Right lobe of liver (tissue), 6 donors: ENCODE measurements around the gene KATNAL1. TPM values are rescaled to one million over a fixed set of nuclear protein-coding genes. Genes with fewer than 3 reads are reported as not detected.

Experiments
- ATAC-seq, 4 donors: fragments of 200-7000 bp; cut with Tn5 transposase; one replicate each; pipeline ENCODE4 v1.9.1; 2020; ENCODE audit warnings: mild to moderate bottlenecking in 4 of 4, moderate library complexity in 4 of 4
- DNase-seq, 3 donors: peaks; one replicate each; pipeline ENCODE4 v3.0.0-alpha.2; 2020
- H3K27ac ChIP-seq, 3 donors: fragments of 200-600 bp; one replicate each; pipeline ENCODE4 v1.8.0; 2022
- H3K27me3 ChIP-seq, 2 donors: fragments of 200-600 bp; one replicate each; pipeline ENCODE4 v1.8.0; 2022
- H3K36me3 ChIP-seq, 4 donors: fragments of 200-600 bp; sonication (generic) in 1 of 4; one replicate each; pipeline versions ENCODE4 v1.5.1 to v1.8.0; 2017 to 2022; ENCODE audit warnings: control low read depth in 1 of 4
- H3K4me1 ChIP-seq, 4 donors: fragments of 200-600 bp; sonication (generic) in 1 of 4; one replicate each; pipeline versions ENCODE4 v1.5.1 to v1.8.0; 2017 to 2022; ENCODE audit warnings: control low read depth in 1 of 4
- H3K4me3 ChIP-seq, 3 donors: fragments of 200-600 bp; one replicate each; pipeline ENCODE4 v1.8.0; 2022
- H3K9me3 ChIP-seq, 4 donors: fragments of 200-600 bp; sonication (generic) in 1 of 4; one replicate each; pipeline versions ENCODE4 v1.5.1 to v1.8.0; 2017 to 2022; ENCODE audit warnings: control low read depth in 1 of 4
- CTCF ChIP-seq, 4 donors: fragments of 200-600 bp in 3 of 4; fragments of 450-650 bp in 1 of 4; IDR thresholded peaks; one replicate each; pipeline versions ENCODE4 v1.5.1 to v1.8.0; 2016 to 2022; ENCODE audit warnings: antibody characterized with exemption in 4 of 4, mild to moderate bottlenecking in 2 of 4
- POLR2A ChIP-seq: fragments of 450-650 bp; IDR thresholded peaks from one replicate; pipeline ENCODE4 v1.6.1; 2017; ENCODE audit warnings: antibody characterized with exemption, mild to moderate bottlenecking
- WGBS: methylation state at CpG from one replicate; pipeline ENCODE4 v1.1.6; 2018; ENCODE audit warnings: low coverage, low lambda C conversion rate; ENCODE audit not compliant: insufficient coverage; ENCODE audit errors: missing lambda C conversion rate; 5-methylcytosine and 5-hydroxymethylcytosine counted together
- intact Hi-C, 2 donors: fragments of 100-400 bp; cut with DNase I; formaldehyde crosslinking; loops; one replicate each; pipeline versions ENCODE4 v1.11.2 to v1.14.1; 2022
- total RNA-seq, 6 experiments: library from RNA; depleted of rRNA in 2 of 6; stranded (reverse); fragments of >200 nt in 2 of 6; fragmentation: NEBNext Ultra II Directional in 3 of 6; extraction: Animal tissue kit (Norgen Biotek cat#: 25700) in 3 of 6; gene quantifications; one replicate each; pipeline versions ENCODE4 v1.1.0 to v1.2.4, GENCODE V29; 2016 to 2023
- donor health status: DM: no; HTN: yes; CAD: no.
- donor health status: DM: no; HTN: no; CAD: no.
- donor health status: DM: no; HTN: no; CAD: no.
- donor health status: DM: no; HTN: yes; CAD: no.
- donor health status: DM: no; HTN: yes; CAD: no.

KATNAL1 gene
- total RNA-seq, 6 experiments from 2014 or later, result 6.3 to 10.0 (median 9.3) TPM

- WGBS, result 100% methylated on average over 1 of the region's 1 CpG
- intact Hi-C loops, result no loop called here
These were observed 1.8 kb downstream of the KATNAL1 start for GRCh38 chr13:30305456-30305970.

GRCh38 chr13:30303269-30303668 is 4.1 kb downstream of the KATNAL1 start:
- no peaks in the 10 kb centered on the region for H3K27me3 ChIP-seq
- H3K9me3 ChIP-seq, result no peaks in the 10 kb centered on the region
- H3K36me3 ChIP-seq, result no peaks in the 10 kb centered on the region
- no peak for ATAC-seq
- TF ChIP-seq POLR2A (no peak), CTCF (IDR thresholded peaks at IDR 0.05) (no peak)
- DNase-seq, result no peak
- H3K27ac ChIP-seq, result no peak overlapping the region
- intact Hi-C loops, result no loop called here
- 63% methylated on average over 1 of the region's 1 CpG for WGBS
- H3K4me3 ChIP-seq, result no peak overlapping the region
- H3K4me1 ChIP-seq, result peaks cover 0 to 7% (median 0%) of the 10 kb centered on the region in 4 donors

More at GRCh38 chr13:30305456-30305970, 1.8 kb downstream of the KATNAL1 start:
- no peak for ATAC-seq
- Histone ChIP-seq H3K27ac (no peak overlapping the region), H3K27me3 (no peaks in the 10 kb centered on the region), H3K9me3 (no peaks in the 10 kb centered on the region), H3K36me3 (no peaks in the 10 kb centered on the region), H3K4me1 (peaks cover 0 to 10% (median 0%) of the 10 kb centered on the region in 4 donors), H3K4me3 (no peak overlapping the region)
- no peak for DNase-seq
- TF ChIP-seq POLR2A, result no peak
- no peak for TF ChIP-seq CTCF (IDR thresholded peaks at IDR 0.05)

GRCh38 chr13:30301827-30302226 is 5.5 kb downstream of the KATNAL1 start:
- intact Hi-C loops, result no loop called here
- WGBS, result 85% methylated on average over 4 of the region's 5 CpGs
- no peak for TF ChIP-seq CTCF (IDR thresholded peaks at IDR 0.05)
- TF ChIP-seq POLR2A, result no peak
- no peaks in the 10 kb centered on the region for H3K9me3 ChIP-seq
- H3K4me1 ChIP-seq, result no peaks in the 10 kb centered on the region
- DNase-seq (no peak), ATAC-seq (no peak)
- H3K36me3 ChIP-seq, result no peaks in the 10 kb centered on the region
- no peak overlapping the region for H3K27ac ChIP-seq
- H3K4me3 ChIP-seq, result no peak overlapping the region
- no peaks in the 10 kb centered on the region for H3K27me3 ChIP-seq

- Histone ChIP-seq H3K27ac (no peak overlapping the region), H3K27me3 (no peaks in the 10 kb centered on the region), H3K4me3 (no peak overlapping the region), H3K4me1 (no peaks in the 10 kb centered on the region), H3K9me3 (no peaks in the 10 kb centered on the region), H3K36me3 (no peaks in the 10 kb centered on the region)
- intact Hi-C loops, result no loop called here
- DNase-seq (no peak), ATAC-seq (no peak)
- 71% methylated on average over 1 of the region's 1 CpG for WGBS
- no peak for TF ChIP-seq POLR2A
- TF ChIP-seq CTCF (IDR thresholded peaks at IDR 0.05), result no peak
These were observed 6.8 kb downstream of the KATNAL1 start for GRCh38 chr13:30300596-30300995.

GRCh38 chr13:30299786-30300185 is 7.6 kb downstream of the KATNAL1 start:
- Histone ChIP-seq H3K4me3 (no peak overlapping the region), H3K36me3 (no peaks in the 10 kb centered on the region), H3K27me3 (no peaks in the 10 kb centered on the region), H3K9me3 (no peaks in the 10 kb centered on the region), H3K27ac (no peak overlapping the region), H3K4me1 (no peaks in the 10 kb centered on the region)
- TF ChIP-seq CTCF (IDR thresholded peaks at IDR 0.05) (no peak), POLR2A (no peak)
- ATAC-seq, result no peak
- no peak for DNase-seq
- intact Hi-C loops, result no loop called here
